ENCODE data around the gene NRG2. TPM values are rescaled to one million over a fixed set of nuclear protein-coding genes. Genes with fewer than 3 reads are reported as not detected.

The NRG2 gene
- total and polyA plus RNA-seq, 10 donors: 0.83 to 7.7 (median 4.4) TPM

GRCh38 chr5:139904816-139905661 is 138.1 kb downstream of the NRG2 start:
- H3K9me3 ChIP-seq: no peaks in the 10 kb centered on the region
- peak overlapping the region in 5 of 8 donors; percentile 40 to 64 (median 43) for H3K4me3 ChIP-seq
- H3K27me3 ChIP-seq (replicated peaks in 1 of 7): peaks cover 4 to 72% (median 32%) of the 10 kb centered on the region in 7 donors
- intact Hi-C loops (cut with DNase I; ENCODE audit: low total_unique reads): no loop called here
- no peak overlapping the region for H3K27ac ChIP-seq
- H3K4me1 ChIP-seq: peaks cover 10 to 24% (median 20%) of the 10 kb centered on the region in 6 donors
- TF ChIP-seq CTCF (IDR thresholded peaks at IDR 0.05 in 8 of 11, conservative IDR thresholded peaks at IDR 0.05 in 3 of 11) (no peak), POLR2A (IDR thresholded peaks at IDR 0.05) (no peak), POLR2AphosphoS5 (IDR thresholded peaks at IDR 0.05) (no peak)
- no peaks in the 10 kb centered on the region for H3K36me3 ChIP-seq
- WGBS, 5 donors: 31 to 44% (median 33%) methylated on average over 10 to 22 of the region's 22 CpGs
- DNase-seq: peak; percentile 62

DNA sequence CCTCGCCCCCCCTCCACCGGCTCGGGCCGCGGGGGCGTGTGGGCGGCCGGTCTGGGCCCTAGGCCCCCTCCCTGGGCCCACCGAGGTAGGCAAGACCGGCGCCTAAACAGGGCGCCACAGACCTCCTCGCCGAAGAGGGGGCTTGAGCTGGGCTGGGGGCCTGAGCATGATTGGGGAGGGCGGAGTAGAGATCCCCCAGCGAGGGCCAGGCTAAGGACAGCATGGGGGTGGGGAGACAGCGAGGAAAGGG is 138.6 kb downstream of the NRG2 start:
- no peak overlapping the region for H3K27ac ChIP-seq
- H3K36me3 ChIP-seq: no peaks in the 10 kb centered on the region
- peak overlapping the region; percentile 22 to 64 (median 42) for H3K4me3 ChIP-seq
- H3K4me1 ChIP-seq: peaks cover 10 to 24% (median 20%) of the 10 kb centered on the region in 6 donors
- peak; percentile 71 for DNase-seq
- H3K27me3 ChIP-seq (replicated peaks in 1 of 7): peaks cover 4 to 72% (median 32%) of the 10 kb centered on the region in 7 donors
- TF ChIP-seq POLR2A (IDR thresholded peaks at IDR 0.05) (no peak), POLR2AphosphoS5 (IDR thresholded peaks at IDR 0.05) (no peak), CTCF (IDR thresholded peaks at IDR 0.05 in 8 of 11, conservative IDR thresholded peaks at IDR 0.05 in 3 of 11) (no peak)
- no peaks in the 10 kb centered on the region for H3K9me3 ChIP-seq
- intact Hi-C loops (cut with DNase I; ENCODE audit: low total_unique reads): no loop called here
- 4 to 5% (median 4%) methylated on average over 17 of the region's 17 CpGs; no CpG with 5 or more reads in 1 of the 5 donors for WGBS, 5 donors

GRCh38 chr5:139903795-139904565 is 139.1 kb downstream of the NRG2 start:
- TF ChIP-seq POLR2A (IDR thresholded peaks at IDR 0.05) (no peak), POLR2AphosphoS5 (IDR thresholded peaks at IDR 0.05) (peak in 1 of 3 donors; percentile 16)

DNA sequence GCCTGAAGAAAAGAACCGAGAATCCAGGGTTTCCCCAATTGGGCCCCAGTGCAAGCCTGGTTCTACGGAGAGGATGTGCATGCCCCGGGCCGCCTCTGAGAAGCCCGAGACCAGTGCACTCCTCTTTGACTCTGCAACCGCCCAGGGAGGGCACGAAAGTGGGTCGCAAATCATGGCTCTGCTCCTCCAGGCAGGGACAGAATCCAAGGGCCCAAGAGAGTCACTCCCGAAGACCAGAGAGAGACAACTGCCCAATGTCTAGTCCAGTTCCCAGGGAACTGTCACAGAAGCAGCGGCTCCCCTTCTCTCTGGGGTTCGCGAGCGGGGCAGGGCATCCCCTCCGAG is 139.7 kb downstream of the NRG2 start:
- Histone ChIP-seq H3K36me3 (no peaks in the 10 kb centered on the region), H3K27ac (no peak overlapping the region), H3K27me3 (replicated peaks in 1 of 7) (peaks cover 4 to 72% (median 32%) of the 10 kb centered on the region in 7 donors), H3K4me1 (peaks cover 10 to 24% (median 20%) of the 10 kb centered on the region in 6 donors), H3K9me3 (no peaks in the 10 kb centered on the region), H3K4me3 (peak overlapping the region in 7 of 8 donors; percentile 31 to 64 (median 43))
- no peak for TF ChIP-seq POLR2A (IDR thresholded peaks at IDR 0.05)
- 19 to 59% (median 25%) methylated on average over 5 to 14 of the region's 14 CpGs for WGBS, 5 donors
- DNase-seq: peak; percentile 56
- intact Hi-C loops (cut with DNase I; ENCODE audit: low total_unique reads): no loop called here

More at GRCh38 chr5:139903795-139904565, 139.1 kb downstream of the NRG2 start:
- Histone ChIP-seq H3K27ac (no peak overlapping the region), H3K27me3 (replicated peaks in 1 of 7) (peaks cover 4 to 72% (median 32%) of the 10 kb centered on the region in 7 donors), H3K4me1 (peaks cover 10 to 24% (median 20%) of the 10 kb centered on the region in 6 donors), H3K4me3 (peak overlapping the region; percentile 22 to 64 (median 42)), H3K9me3 (no peaks in the 10 kb centered on the region), H3K36me3 (no peaks in the 10 kb centered on the region)
- peak; percentile 68 for DNase-seq
- intact Hi-C loops (cut with DNase I; ENCODE audit: low total_unique reads): no loop called here
- 1 to 6% (median 3%) methylated on average over 46 to 89 of the region's 89 CpGs for WGBS, 5 donors

DNA sequence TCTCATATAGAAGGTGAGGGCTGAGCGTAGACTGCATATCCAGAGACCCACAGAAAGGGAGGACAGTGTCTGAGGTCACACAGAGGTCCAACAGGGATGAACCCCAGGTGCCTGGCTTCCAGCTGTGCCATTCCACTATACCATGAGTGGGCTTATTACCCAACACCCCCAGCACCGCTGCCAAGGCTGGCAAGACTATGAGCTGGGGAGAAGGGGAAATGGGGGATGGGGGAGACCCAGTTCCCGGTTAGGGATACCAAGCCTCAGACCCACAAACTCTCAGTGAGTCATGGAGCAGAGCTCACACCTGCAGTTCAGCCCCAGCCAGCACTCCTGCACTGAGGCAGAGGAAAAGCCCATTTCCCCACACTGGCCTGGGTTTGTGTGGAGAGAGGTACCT is 141.1 kb downstream of the NRG2 start:
- H3K36me3 ChIP-seq: no peaks in the 10 kb centered on the region
- no peak overlapping the region for H3K27ac ChIP-seq
- H3K4me3 ChIP-seq: no peak overlapping the region
- TF ChIP-seq CTCF (IDR thresholded peaks at IDR 0.05 in 8 of 11, conservative IDR thresholded peaks at IDR 0.05 in 3 of 11) (no peak), POLR2AphosphoS5 (IDR thresholded peaks at IDR 0.05) (no peak), POLR2A (IDR thresholded peaks at IDR 0.05) (no peak)
- 65 to 85% (median 69%) methylated on average over 3 of the region's 3 CpGs for WGBS, 5 donors
- intact Hi-C loops (cut with DNase I; ENCODE audit: low total_unique reads): no loop called here
- H3K4me1 ChIP-seq: peaks cover 13 to 34% (median 23%) of the 10 kb centered on the region in 6 donors
- peak; percentile 50 for DNase-seq
- no peaks in the 10 kb centered on the region for H3K9me3 ChIP-seq
- H3K27me3 ChIP-seq (replicated peaks in 1 of 7): peaks cover 4 to 61% (median 32%) of the 10 kb centered on the region in 7 donors
